Omental fat pad (tissue), 4 donors: ENCODE measurements around the gene SDK1. TPM values are rescaled to one million over a fixed set of nuclear protein-coding genes. Genes with fewer than 3 reads are reported as not detected.

Experiments used
- ATAC-seq: fragments of 150-250 bp; one replicate; pipeline ENCODE4 v1.9.1; 2016; ENCODE audit warnings: mild to moderate bottlenecking, moderate library complexity; ENCODE audit not compliant: low FRiP score
- DNase-seq: peaks from one replicate; pipeline ENCODE4 v3.0.0-alpha.2; 2019; ENCODE audit warnings: low spot score
- CTCF ChIP-seq, 3 donors: fragments of 450-650 bp; IDR thresholded peaks; one replicate each; pipeline ENCODE4 v1.5.1; 2016 to 2017; ENCODE audit warnings: antibody characterized with exemption in 3 of 3, mild to moderate bottlenecking in 3 of 3, moderate library complexity in 2 of 3
- total RNA-seq, 4 donors: library from RNA; depleted of rRNA; stranded (reverse); fragments of >200 nt; gene quantifications; one replicate each; pipeline ENCODE4 v1.1.0, GENCODE V29; 2016

The SDK1 gene
- total RNA-seq, 4 donors from 2014 or later: 2.5 to 14.7 (median 5.4) TPM

- no peak for DNase-seq
- ATAC-seq: no peak
- no peak for TF ChIP-seq CTCF (IDR thresholded peaks at IDR 0.05)
Observed at GRCh38 chr7:4179688-4180380, 878.8 kb downstream of the SDK1 start.

GRCh38 chr7:4181446-4181845 lies 880.4 kb downstream of the SDK1 start:
- ATAC-seq (no peak), DNase-seq (no peak)
- no peak for TF ChIP-seq CTCF (IDR thresholded peaks at IDR 0.05)

DNA sequence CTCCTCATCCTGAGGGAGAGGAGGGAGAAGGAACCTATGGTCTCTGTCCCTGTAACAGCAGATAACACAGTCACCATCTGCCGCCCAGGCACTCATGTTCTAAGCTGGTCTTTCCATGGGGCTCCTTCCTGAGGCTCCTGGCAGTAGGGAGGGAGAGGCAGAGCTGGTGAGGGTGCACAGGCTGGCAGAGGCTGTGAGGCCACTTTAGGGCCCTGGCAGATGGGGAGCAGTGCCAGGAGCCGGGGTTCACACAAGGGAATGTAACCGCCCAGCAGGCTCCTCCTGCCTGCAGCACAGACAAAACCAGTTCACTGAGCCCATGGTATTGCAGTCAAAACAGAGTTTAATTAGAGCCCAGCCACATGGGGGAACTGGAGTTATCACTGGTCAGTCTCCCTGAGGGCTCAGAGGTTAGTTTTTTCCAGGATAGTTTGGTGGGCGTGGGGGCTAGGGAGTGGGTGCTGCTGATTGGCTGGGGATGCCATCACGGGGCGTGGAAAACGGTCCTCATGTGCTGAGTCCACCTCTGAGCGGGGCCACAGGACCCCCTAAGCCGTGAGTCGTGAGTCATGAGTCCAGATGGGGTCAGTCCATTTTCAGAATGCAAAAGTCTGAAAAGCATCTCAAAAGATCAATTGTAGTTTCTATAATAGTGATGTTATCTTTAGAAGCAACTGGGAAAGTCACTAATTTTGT lies 881.7 kb downstream of the SDK1 start:
- DNase-seq: no peak
- ATAC-seq: no peak
- TF ChIP-seq CTCF (IDR thresholded peaks at IDR 0.05): no peak

- no peak for TF ChIP-seq CTCF (IDR thresholded peaks at IDR 0.05)
- ATAC-seq (no peak), DNase-seq (no peak)
Observed at GRCh38 chr7:4184653-4185052, 883.6 kb downstream of the SDK1 start.

GRCh38 chr7:4185136-4185535 lies 884.1 kb downstream of the SDK1 start:
- DNase-seq: no peak
- no peak for ATAC-seq
- no peak for TF ChIP-seq CTCF (IDR thresholded peaks at IDR 0.05)

DNA sequence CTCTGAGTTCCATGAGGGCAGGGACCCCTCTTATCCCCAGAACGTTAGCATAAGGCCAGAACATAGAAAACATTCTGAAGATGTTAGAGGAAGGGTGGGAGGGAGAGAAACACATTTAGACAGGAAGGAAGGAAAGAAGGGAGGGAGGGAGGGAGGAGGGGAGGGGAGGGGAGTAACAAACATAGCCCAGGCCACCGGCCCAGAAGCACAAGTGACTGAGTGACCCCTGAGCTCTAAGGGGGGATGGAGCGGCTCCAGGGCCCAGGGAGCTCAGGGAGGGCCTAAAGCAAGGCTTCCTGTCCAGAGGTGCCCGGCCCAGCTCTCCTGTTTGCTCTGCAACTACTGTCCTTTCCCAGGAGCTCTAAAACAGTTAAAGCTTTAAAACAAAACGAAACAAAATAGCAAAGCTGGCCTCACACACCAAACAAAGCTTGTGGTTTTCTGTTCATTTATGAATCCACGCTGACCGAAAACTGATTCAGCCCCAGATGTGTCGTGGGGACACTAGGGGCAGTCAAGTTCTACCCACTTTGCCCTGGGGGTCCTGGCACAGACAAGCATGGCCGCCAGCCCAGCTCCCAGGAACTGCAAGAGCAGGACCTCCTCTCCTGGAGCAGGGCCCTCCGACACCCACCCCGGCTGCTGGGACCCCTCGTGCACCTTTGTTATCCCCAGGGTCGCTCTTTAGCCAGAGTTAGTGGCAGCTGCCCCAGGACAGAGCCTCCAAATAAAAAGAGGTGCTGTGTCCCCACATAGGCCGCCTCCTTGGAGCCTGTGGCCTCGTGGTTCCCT lies 884.9 kb downstream of the SDK1 start:
- ATAC-seq (no peak), DNase-seq (no peak)
- no peak for TF ChIP-seq CTCF (IDR thresholded peaks at IDR 0.05)
